GM12878 (cell line): ENCODE results near the gene KLRF2. TPM values are rescaled to one million over a fixed set of nuclear protein-coding genes. Genes with fewer than 3 reads are reported as not detected.

Experiments
- BCL3 ChIP-seq: IDR thresholded peaks from 2 replicates; pipeline ENCODE4 v1.6.1; 2011; ENCODE audit warnings: borderline replicate concordance, low read depth, mild to moderate bottlenecking, moderate library complexity, low read length; ENCODE audit not compliant: insufficient read depth, poor library complexity, severe bottlenecking
- BMI1 ChIP-seq: fragments of 450-650 bp; IDR thresholded peaks from 2 replicates; pipeline ENCODE4 v1.6.1; 2016; ENCODE audit warnings: mild to moderate bottlenecking, moderate library complexity, borderline replicate concordance
- CBX5 ChIP-seq: sonication (generic); IDR thresholded peaks from 2 replicates; pipeline ENCODE4 v1.6.1; 2016; ENCODE audit warnings: low read depth, moderate library complexity, mild to moderate bottlenecking, inconsistent platforms
- CHD4 ChIP-seq: fragments of 200-600 bp; sonication (generic); IDR thresholded peaks from 2 replicates; pipeline ENCODE4 v1.6.1; 2016; ENCODE audit warnings: mild to moderate bottlenecking
- NR2C1 ChIP-seq: fragments of 450-650 bp; IDR thresholded peaks from 2 replicates; pipeline ENCODE4 v1.6.1; 2017; ENCODE audit warnings: antibody characterized with exemption, mild to moderate bottlenecking, moderate library complexity
- TCF3 ChIP-seq: IDR thresholded peaks from 2 replicates; pipeline ENCODE4 v1.6.1; 2012; ENCODE audit warnings: low read depth, mild to moderate bottlenecking, low read length, borderline replicate concordance; ENCODE audit not compliant: insufficient read depth
- ZBTB33 ChIP-seq: fragments of 450-650 bp; IDR thresholded peaks from 2 replicates; pipeline ENCODE4 v1.6.1; 2017; ENCODE audit warnings: mild to moderate bottlenecking
- ZBTB4 ChIP-seq: fragments of 450-650 bp; formaldehyde crosslinking; IDR thresholded peaks from 2 replicates; pipeline ENCODE4 v1.4.0; 2022; ENCODE audit warnings: mild to moderate bottlenecking, moderate library complexity
- ZSCAN29 ChIP-seq: fragments of 450-650 bp; IDR thresholded peaks from 2 replicates; pipeline ENCODE4 v1.6.1; 2017; ENCODE audit warnings: mild to moderate bottlenecking, moderate library complexity
- ZZZ3 ChIP-seq: IDR thresholded peaks from 2 replicates; pipeline ENCODE4 v1.6.1; 2011; ENCODE audit warnings: low read depth; ENCODE audit not compliant: control insufficient read depth, insufficient read length
- polyA plus RNA-seq, 11 experiments: library from polyadenylated mRNA; depleted of rRNA in 4 of 11; unstranded in 6 of 11; stranded (reverse) in 5 of 11; fragments of >200 nt; fragmentation: Nextera tagmentation in 4 of 11; fragmentation: Illumina TruSeq in 1 of 11; extraction: Ambion mirVana in 4 of 11; extraction: Trizol in 1 of 11; gene quantifications; 1 replicate in 1 of 11; 2 replicates in 10 of 11; pipeline versions ENCODE4 v1.2.1 to v1.2.3, GENCODE V29; 2011 to 2016; ENCODE audit warnings: inconsistent platforms in 2 of 11, missing spikeins in 2 of 11, low read depth in 1 of 11
- total RNA-seq, 4 experiments: library from RNA; depleted of rRNA in 3 of 4; stranded (reverse); fragments of >200 nt in 3 of 4; fragmentation: Illumina TruSeq in 1 of 4; extraction: Trizol in 1 of 4; gene quantifications; 2 replicates each; pipeline versions ENCODE4 v1.2.1 to v1.2.3, GENCODE V29; 2013 to 2021

Gene KLRF2
- total and polyA plus RNA-seq, 10 of the 15 experiments (the other 5 are each of a cell fraction or from before 2014, with no cell fraction given) = 0.15 to 2.1 (median 0.26) TPM; not detected in 6

GRCh38 chr12:9866860-9867269 is 14.4 kb upstream of the KLRF2 start (continued):
- no peak for TF ChIP-seq NR2C1
- no peak for TF ChIP-seq ZBTB4 (CRISPR knock-in tag)
- no peak for TF ChIP-seq CBX5
- no peak for TF ChIP-seq ZZZ3
- no peak for TF ChIP-seq BMI1
- no peak for TF ChIP-seq ZSCAN29
- no peak for TF ChIP-seq BCL3
- no peak for TF ChIP-seq TCF3
- TF ChIP-seq CHD4 = no peak
- no peak for TF ChIP-seq ZBTB33
